ENCODE measurements around the gene TPK1. TPM values are rescaled to one million over a fixed set of nuclear protein-coding genes. Genes with fewer than 3 reads are reported as not detected.

TPK1 gene
- total RNA-seq, 1 donor = 22.6 TPM

DNA sequence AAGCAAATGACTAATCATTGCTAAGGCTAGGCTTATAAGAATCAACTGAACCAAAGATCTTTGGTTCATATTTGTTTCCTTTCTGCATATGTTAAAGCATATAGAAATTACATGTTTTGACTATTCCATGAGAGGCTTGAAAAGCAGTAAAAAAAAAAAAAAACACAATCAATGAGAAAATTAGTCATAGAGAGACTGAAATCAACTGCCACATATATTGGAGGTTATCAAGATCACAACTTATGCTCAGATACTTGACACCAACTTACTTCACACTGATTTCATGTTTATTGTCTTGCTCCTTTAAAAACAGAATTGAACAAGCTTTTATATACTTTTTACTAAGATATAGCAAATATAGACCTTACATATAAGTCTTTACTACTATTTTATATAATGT lies 161.3 kb downstream of the TPK1 start:
- no peaks in the 10 kb centered on the region for H3K4me1 ChIP-seq (ENCODE audit: insufficient read depth, low read length)
- no peak overlapping the region for H3K4me3 ChIP-seq (ENCODE audit: low read length)
- no peaks in the 10 kb centered on the region for H3K27me3 ChIP-seq (ENCODE audit: insufficient read depth, low read length)
- H3K9me3 ChIP-seq (ENCODE audit: low read depth, low read length) = no peaks in the 10 kb centered on the region

- Histone ChIP-seq H3K9me3 (ENCODE audit: low read depth, low read length) (no peaks in the 10 kb centered on the region), H3K4me1 (ENCODE audit: insufficient read depth, low read length) (no peaks in the 10 kb centered on the region), H3K27me3 (ENCODE audit: insufficient read depth, low read length) (no peaks in the 10 kb centered on the region), H3K4me3 (ENCODE audit: low read length) (no peak overlapping the region)
Observed at GRCh38 chr7:144672869-144673268, 163.0 kb downstream of the TPK1 start.

GRCh38 chr7:144671429-144671828 lies 164.4 kb downstream of the TPK1 start:
- Histone ChIP-seq H3K4me1 (ENCODE audit: insufficient read depth, low read length) (no peaks in the 10 kb centered on the region), H3K4me3 (ENCODE audit: low read length) (no peak overlapping the region), H3K27me3 (ENCODE audit: insufficient read depth, low read length) (no peaks in the 10 kb centered on the region), H3K9me3 (ENCODE audit: low read depth, low read length) (no peaks in the 10 kb centered on the region)

GRCh38 chr7:144670218-144670617 lies 165.6 kb downstream of the TPK1 start:
- H3K27me3 ChIP-seq (ENCODE audit: insufficient read depth, low read length) = no peaks in the 10 kb centered on the region
- no peaks in the 10 kb centered on the region for H3K4me1 ChIP-seq (ENCODE audit: insufficient read depth, low read length)
- no peak overlapping the region for H3K4me3 ChIP-seq (ENCODE audit: low read length)
- H3K9me3 ChIP-seq (ENCODE audit: low read depth, low read length) = no peaks in the 10 kb centered on the region

DNA sequence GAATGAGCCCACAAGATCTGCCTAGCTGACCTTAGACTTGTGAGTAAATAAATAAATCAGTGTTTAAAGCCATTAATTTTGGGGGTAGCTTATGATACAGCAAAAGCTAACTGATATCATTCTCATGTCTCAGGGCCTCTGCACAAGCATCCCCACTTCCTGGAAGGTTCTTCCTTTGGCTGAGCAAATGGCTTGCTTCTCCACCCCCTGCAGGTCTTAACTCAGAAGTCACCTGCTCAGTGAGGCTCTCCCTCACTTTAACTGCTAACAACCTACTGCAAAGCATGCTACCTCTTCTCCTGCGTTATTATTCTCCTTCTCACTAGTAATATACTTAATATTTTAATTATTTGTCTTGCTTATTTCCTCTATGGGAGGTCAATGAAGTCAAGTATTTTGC lies 167.3 kb downstream of the TPK1 start:
- H3K9me3 ChIP-seq (ENCODE audit: low read depth, low read length) = no peaks in the 10 kb centered on the region
- H3K27me3 ChIP-seq (ENCODE audit: insufficient read depth, low read length) = no peaks in the 10 kb centered on the region
- no peak overlapping the region for H3K4me3 ChIP-seq (ENCODE audit: low read length)
- no peaks in the 10 kb centered on the region for H3K4me1 ChIP-seq (ENCODE audit: insufficient read depth, low read length)

DNA sequence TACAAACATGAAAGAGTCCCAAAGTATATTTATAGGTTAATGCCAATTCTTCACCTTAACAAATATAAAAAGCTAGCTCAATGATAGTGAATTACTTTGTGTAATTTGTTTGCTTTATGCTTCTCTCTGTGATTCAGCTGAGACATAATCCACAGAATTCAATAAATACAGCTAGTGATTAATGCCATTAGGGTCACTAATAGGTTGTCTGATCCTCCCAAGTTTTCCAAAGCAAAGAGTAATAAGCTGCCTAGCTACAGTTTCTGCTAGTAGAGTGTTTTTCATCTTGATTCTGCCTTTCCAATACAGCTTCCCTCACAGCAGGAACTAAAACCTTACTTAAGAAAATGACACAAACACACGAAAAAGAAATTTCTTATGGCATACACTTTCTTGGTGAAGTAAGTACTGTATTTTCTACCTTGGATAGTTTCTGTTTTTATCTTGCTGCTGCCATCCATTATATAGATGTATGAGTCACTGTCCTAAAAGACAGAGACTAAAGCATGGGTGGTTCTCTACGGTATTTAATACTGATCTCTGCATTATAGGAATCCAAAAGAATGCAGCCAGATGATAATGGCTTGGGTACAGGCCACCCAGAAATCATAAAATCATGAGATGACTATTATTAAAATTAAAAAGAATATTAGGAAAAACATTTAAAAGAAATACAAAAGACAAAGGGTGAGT lies 170.0 kb downstream of the TPK1 start:
- H3K9me3 ChIP-seq (ENCODE audit: low read depth, low read length) = no peaks in the 10 kb centered on the region
- H3K4me3 ChIP-seq (ENCODE audit: low read length) = no peak overlapping the region
- no peaks in the 10 kb centered on the region for H3K4me1 ChIP-seq (ENCODE audit: insufficient read depth, low read length)
- H3K27me3 ChIP-seq (ENCODE audit: insufficient read depth, low read length) = no peaks in the 10 kb centered on the region

- H3K27me3 ChIP-seq (ENCODE audit: insufficient read depth, low read length) = no peaks in the 10 kb centered on the region
- H3K4me3 ChIP-seq (ENCODE audit: low read length) = no peak overlapping the region
- H3K9me3 ChIP-seq (ENCODE audit: low read depth, low read length) = no peaks in the 10 kb centered on the region
- H3K4me1 ChIP-seq (ENCODE audit: insufficient read depth, low read length) = no peaks in the 10 kb centered on the region
Observed at GRCh38 chr7:144659211-144659610, 176.6 kb downstream of the TPK1 start.

- Histone ChIP-seq H3K4me3 (ENCODE audit: low read length) (no peak overlapping the region), H3K27me3 (ENCODE audit: insufficient read depth, low read length) (no peaks in the 10 kb centered on the region), H3K4me1 (ENCODE audit: insufficient read depth, low read length) (no peaks in the 10 kb centered on the region), H3K9me3 (ENCODE audit: low read depth, low read length) (no peaks in the 10 kb centered on the region)
Observed at GRCh38 chr7:144656965-144657517, 178.8 kb downstream of the TPK1 start.

DNA sequence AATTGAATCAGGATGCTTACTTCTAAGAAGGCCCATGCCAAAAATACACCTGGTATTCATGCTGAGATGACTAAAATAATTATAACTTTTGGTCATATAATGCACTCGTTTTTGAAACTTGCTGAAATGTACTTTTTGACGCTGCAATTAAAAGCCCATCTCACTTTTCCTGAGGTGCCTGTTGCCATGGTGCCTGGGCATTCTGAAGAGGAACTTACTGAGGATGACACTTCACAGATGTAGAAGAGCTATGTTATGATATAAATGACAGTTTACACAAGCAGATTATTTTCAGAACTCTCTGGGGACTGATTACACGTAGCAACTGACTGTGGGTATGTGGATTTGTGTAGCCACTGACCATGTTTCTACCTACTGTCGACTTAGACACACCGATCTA lies 182.4 kb downstream of the TPK1 start:
- H3K4me3 ChIP-seq (ENCODE audit: low read length) = no peak overlapping the region
- no peaks in the 10 kb centered on the region for H3K4me1 ChIP-seq (ENCODE audit: insufficient read depth, low read length)
- H3K27me3 ChIP-seq (ENCODE audit: insufficient read depth, low read length) = no peaks in the 10 kb centered on the region
- H3K9me3 ChIP-seq (ENCODE audit: low read depth, low read length) = no peaks in the 10 kb centered on the region

DNA sequence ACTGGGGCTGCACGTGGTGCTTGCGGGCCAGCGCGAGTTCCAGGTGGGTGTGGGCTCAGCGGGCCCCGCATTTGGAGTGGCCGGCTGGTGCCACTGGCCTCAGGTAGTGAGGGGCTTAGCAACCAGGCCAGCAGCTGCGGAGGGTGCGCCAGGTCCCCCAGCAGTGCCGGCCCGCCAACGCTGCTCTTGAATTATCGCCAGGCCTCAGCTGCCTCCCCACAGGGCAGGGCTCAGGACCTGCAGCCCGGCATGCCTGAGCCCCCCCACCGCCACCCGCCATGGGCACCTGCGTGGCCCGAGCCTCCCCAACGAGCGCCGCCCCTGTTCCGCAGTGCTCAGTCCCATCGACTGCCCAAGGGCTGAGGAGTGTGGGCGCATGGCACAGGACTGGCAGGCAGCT lies 185.4 kb downstream of the TPK1 start:
- Histone ChIP-seq H3K27me3 (ENCODE audit: insufficient read depth, low read length) (no peaks in the 10 kb centered on the region), H3K4me1 (ENCODE audit: insufficient read depth, low read length) (no peaks in the 10 kb centered on the region), H3K9me3 (ENCODE audit: low read depth, low read length) (no peaks in the 10 kb centered on the region), H3K4me3 (ENCODE audit: low read length) (no peak overlapping the region)

DNA sequence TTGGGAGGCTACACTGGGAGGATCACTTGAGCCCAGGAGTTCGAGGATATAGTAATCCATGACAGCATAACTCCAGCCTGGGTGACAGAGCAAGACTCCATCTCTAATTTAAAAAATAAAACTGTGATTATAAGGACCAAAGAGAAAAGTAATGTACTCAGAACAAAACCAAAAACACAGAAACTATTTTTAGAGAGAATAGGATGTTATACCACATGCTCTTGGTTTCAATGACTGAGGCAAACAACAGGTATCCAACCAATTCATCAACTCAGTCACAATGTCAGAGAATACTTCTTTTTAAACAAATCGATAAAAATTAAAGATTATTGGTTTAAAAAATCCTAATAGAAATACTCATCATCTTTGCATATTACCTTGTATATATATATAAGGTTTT lies 186.7 kb downstream of the TPK1 start:
- Histone ChIP-seq H3K9me3 (ENCODE audit: low read depth, low read length) (no peaks in the 10 kb centered on the region), H3K4me1 (ENCODE audit: insufficient read depth, low read length) (no peaks in the 10 kb centered on the region), H3K4me3 (ENCODE audit: low read length) (no peak overlapping the region), H3K27me3 (ENCODE audit: insufficient read depth, low read length) (no peaks in the 10 kb centered on the region)

DNA sequence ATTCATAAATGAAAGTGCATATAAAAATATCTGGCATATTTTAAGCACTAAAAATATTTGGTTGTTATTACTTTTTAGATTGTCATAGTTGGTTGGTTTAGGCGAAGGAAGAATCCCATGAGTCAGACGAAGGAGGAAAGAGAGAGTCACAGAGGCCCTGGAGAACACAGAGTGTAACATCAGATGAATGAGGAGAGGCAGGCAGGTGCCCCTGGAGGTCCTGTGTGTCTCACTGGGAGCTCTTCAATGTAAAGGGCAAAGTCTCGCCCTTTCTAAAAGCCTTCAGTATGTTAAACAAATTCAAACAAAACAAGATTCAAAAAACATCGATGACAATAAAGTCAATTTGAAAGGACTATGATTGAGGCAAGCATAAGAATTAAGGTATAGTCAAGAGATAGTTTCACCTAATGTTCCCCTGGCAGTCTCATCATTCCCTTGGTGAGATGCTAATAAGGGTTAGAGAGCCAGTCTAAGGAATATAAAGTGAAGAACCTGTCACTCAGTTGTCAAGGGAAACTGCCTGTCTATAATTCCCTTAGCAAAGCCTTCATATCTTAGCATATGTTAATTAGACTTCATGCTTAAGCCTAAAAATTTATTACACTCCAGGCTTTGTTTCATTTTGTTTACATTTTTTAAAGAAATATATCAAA lies 194.3 kb downstream of the TPK1 start:
- no peaks in the 10 kb centered on the region for H3K4me1 ChIP-seq (ENCODE audit: insufficient read depth, low read length)
- no peak overlapping the region for H3K4me3 ChIP-seq (ENCODE audit: low read length)
- H3K27me3 ChIP-seq (ENCODE audit: insufficient read depth, low read length) = no peaks in the 10 kb centered on the region
- no peaks in the 10 kb centered on the region for H3K9me3 ChIP-seq (ENCODE audit: low read depth, low read length)

DNA sequence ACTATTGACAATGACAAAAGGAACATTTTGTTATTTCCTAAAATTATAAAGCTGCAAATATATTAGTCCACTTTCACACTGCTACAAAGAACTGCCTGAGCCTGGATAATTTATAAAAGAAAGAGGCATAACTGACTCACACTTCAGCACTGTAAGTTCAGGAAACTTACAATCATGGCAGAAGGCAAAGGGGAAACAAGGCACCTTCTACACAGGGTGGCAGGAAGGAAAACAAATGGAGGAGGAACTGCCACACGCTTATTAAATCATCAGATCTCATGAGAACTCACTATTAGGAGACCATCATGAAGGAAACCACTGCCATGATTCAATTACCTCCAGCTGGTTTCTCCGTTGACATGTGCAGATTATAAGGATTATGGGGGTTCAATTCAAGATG lies 203.1 kb downstream of the TPK1 start:
- Histone ChIP-seq H3K9me3 (ENCODE audit: low read depth, low read length) (no peaks in the 10 kb centered on the region), H3K27me3 (ENCODE audit: insufficient read depth, low read length) (no peaks in the 10 kb centered on the region), H3K4me3 (ENCODE audit: low read length) (no peak overlapping the region), H3K4me1 (ENCODE audit: insufficient read depth, low read length) (no peaks in the 10 kb centered on the region)

- Histone ChIP-seq H3K9me3 (ENCODE audit: low read depth, low read length) (no peaks in the 10 kb centered on the region), H3K27me3 (ENCODE audit: insufficient read depth, low read length) (no peaks in the 10 kb centered on the region), H3K4me3 (ENCODE audit: low read length) (no peak overlapping the region), H3K4me1 (ENCODE audit: insufficient read depth, low read length) (no peaks in the 10 kb centered on the region)
Observed at GRCh38 chr7:144629598-144629997, 206.3 kb downstream of the TPK1 start.

DNA sequence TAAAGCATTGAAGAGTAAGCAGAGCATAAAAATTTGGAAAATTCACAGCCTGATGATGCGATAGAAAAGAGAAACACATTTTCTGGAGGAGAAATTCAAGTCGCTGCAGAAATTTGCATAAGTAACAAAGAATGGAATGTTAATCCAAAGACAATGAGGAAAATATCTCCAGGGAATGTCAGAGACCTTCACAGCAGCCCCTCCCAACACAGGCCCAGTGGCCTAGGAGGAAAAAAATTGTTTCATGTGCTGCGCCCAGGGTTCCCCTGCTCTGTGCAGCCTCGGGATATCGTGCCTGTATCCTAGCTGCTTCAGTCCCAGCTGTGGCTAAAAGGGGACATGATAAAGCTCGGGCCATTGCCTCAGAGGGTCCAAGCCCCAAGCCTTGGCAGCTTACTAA lies 206.8 kb downstream of the TPK1 start:
- Histone ChIP-seq H3K4me3 (ENCODE audit: low read length) (no peak overlapping the region), H3K9me3 (ENCODE audit: low read depth, low read length) (no peaks in the 10 kb centered on the region), H3K27me3 (ENCODE audit: insufficient read depth, low read length) (no peaks in the 10 kb centered on the region), H3K4me1 (ENCODE audit: insufficient read depth, low read length) (no peaks in the 10 kb centered on the region)

DNA sequence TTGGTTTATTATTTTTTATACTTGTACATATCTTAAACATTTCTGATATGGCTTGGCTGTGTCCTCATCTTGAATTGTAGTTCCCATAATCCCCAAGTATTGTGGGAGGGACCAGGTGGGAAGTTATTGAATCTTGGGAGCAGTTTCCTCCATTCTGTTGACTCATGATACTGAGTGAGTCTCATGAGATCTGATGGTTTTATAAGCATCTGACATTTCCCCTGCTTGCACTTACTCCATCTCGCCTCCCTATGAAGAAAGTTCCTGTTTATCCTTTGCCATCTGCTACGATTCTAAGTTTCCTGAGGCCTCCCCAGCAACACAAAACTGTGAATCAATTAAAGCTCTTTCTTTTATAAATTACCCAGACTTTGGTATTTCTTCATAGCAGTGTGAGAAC lies 207.7 kb downstream of the TPK1 start:
- H3K4me1 ChIP-seq (ENCODE audit: insufficient read depth, low read length) = no peaks in the 10 kb centered on the region
- no peaks in the 10 kb centered on the region for H3K27me3 ChIP-seq (ENCODE audit: insufficient read depth, low read length)
- H3K4me3 ChIP-seq (ENCODE audit: low read length) = no peak overlapping the region
- H3K9me3 ChIP-seq (ENCODE audit: low read depth, low read length) = no peaks in the 10 kb centered on the region

Data from mononuclear cell (primary cell).